ENCODE measurements around the gene USP31. TPM values are rescaled to one million over a fixed set of nuclear protein-coding genes. Genes with fewer than 3 reads are reported as not detected.

The USP31 gene
- total and polyA plus RNA-seq, 2 of the 13 experiments (the other 11 are each of a cell fraction or from before 2014, with no cell fraction given): 22.5 to 23.3 TPM

- TF ChIP-seq KLF12 (CRISPR knock-in tag; IDR thresholded peaks at IDR 0.05; ENCODE audit: borderline replicate concordance) (peak; percentile 83), ZMYM3 (CRISPR knock-in tag; IDR thresholded peaks at IDR 0.05) (peak; percentile 8; the same call in 1 of the 2 replicates), SNAPC5 (CRISPR knock-in tag; IDR thresholded peaks at IDR 0.05; ENCODE audit: borderline replicate concordance) (0 out of 2 replicates have a peak, but pooled peaks have one; percentile 62), ZFP37 (CRISPR knock-in tag; IDR thresholded peaks at IDR 0.05; ENCODE audit: borderline replicate concordance) (no peak; the same call in 1 of the 2 replicates), ZNF547 (CRISPR knock-in tag; IDR thresholded peaks at IDR 0.05) (peak; percentile 76), SNRNP70 (IDR thresholded peaks at IDR 0.05; ENCODE audit: low read depth, low read length) (no peak), ZNF609 (CRISPR knock-in tag; IDR thresholded peaks at IDR 0.05; ENCODE audit: borderline replicate concordance) (peak; percentile 39; the same call in 1 of the 2 replicates), KLF6 (CRISPR knock-in tag; IDR thresholded peaks at IDR 0.05) (peak; percentile 83; the same call in 1 of the 2 replicates), ATF3 (CRISPR knock-in tag; IDR thresholded peaks at IDR 0.05) (peak; percentile 59; the same call in 1 of the 2 replicates), FOXP1 (IDR thresholded peaks at IDR 0.05) (no peak), FOXP1 (CRISPR knock-in tag; IDR thresholded peaks at IDR 0.05) (no peak), ZSCAN21 (CRISPR knock-in tag; IDR thresholded peaks at IDR 0.05; ENCODE audit: borderline replicate concordance) (peak; percentile 90), RELA (CRISPR knock-in tag; IDR thresholded peaks at IDR 0.05) (no peak), NFATC3 (CRISPR knock-in tag; IDR thresholded peaks at IDR 0.05) (no peak), ZNF766 (CRISPR knock-in tag; IDR thresholded peaks at IDR 0.05; ENCODE audit: borderline replicate concordance) (peak; percentile 56; the same call in 1 of the 2 replicates), NFIB (CRISPR knock-in tag; IDR thresholded peaks at IDR 0.05; ENCODE audit: borderline replicate concordance) (no peak), ZNF383 (CRISPR knock-in tag; IDR thresholded peaks at IDR 0.05; ENCODE audit: borderline replicate concordance) (no peak), ISX (CRISPR knock-in tag; conservative IDR thresholded peaks at IDR 0.05) (peak; percentile 92; the same call in 1 of the 2 replicates), ZNF124 (CRISPR knock-in tag; IDR thresholded peaks at IDR 0.05) (peak; percentile 20; the same call in 1 of the 2 replicates), ZNF7 (CRISPR knock-in tag; IDR thresholded peaks at IDR 0.05) (0 out of 2 replicates have a peak, but pooled peaks have one; percentile 14), ZNF639 (CRISPR knock-in tag; conservative IDR thresholded peaks at IDR 0.05) (peak; percentile 80), ZNF567 (CRISPR knock-in tag; IDR thresholded peaks at IDR 0.05; ENCODE audit: borderline replicate concordance) (0 out of 2 replicates have a peak, but pooled peaks have one; percentile 56), SIX1 (CRISPR knock-in tag; IDR thresholded peaks at IDR 0.05; ENCODE audit: borderline replicate concordance) (no peak)
These were observed 562 bp downstream of the USP31 start (continued) for GRCh38 chr16:23148513-23149266.

Data from HepG2 (cell line).